Body of pancreas (tissue), 4 donors: ENCODE data around the gene LEF1.

Experiments used
- POLR2A ChIP-seq, 3 donors: fragments of 450-650 bp; IDR thresholded peaks; one replicate each; pipeline ENCODE4 v1.6.1; 2016; ENCODE audit warnings: antibody characterized with exemption in 3 of 3, mild to moderate bottlenecking in 2 of 3
- TF ChIP-seq, protein P1 (sequence below), 7 experiments: fragments of 450-650 bp in 4 of 7; fragments of 200-600 bp in 3 of 7; sonication (generic) in 3 of 7; IDR thresholded peaks; one replicate each; pipeline ENCODE4 v1.5.1; 2016 to 2019; ENCODE audit warnings: antibody characterized with exemption in 7 of 7

DNA sequence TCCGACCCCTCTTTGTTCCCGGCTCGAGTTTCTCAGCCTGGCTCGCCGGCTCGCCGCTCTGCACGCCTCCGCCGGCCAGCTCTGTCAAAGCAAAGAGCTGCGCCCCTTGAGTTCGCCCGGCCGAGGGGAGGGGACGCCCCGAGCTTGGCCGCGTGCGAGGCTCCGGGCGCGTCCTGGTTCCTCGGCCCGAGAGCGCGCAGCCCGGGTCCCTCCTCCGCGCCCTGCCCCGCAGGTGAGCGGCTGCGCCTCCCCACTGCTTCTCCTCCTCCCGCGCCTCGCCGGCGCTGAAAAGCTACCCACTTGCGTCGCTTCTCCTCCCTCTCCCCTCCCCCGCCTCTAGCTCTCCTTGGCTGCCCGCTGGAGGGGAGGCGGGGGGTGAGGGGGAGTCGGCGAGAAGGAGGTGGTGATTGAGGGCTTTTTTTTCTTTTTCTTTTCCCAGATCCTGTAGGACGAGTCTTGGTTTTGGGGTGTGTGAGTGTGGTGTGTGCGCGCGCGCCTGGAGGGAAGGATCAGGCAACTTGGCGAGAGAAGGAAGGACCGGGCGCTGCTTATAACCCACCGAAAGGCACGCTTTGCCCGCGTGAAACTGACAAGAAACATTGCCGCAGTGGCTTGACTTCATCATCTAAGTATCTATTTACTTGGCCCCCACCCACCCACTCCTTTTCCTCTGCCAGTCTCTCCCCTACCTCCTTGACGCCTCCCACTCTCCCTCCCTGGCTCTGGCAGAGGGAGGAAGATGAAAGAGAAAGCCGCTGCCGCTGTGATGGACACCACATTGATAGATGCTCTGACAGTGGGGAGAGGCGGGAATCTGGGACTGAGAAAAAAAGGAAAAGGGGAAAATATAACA, at the start of gene LEF1:
- TF ChIP-seq, protein P1, sequence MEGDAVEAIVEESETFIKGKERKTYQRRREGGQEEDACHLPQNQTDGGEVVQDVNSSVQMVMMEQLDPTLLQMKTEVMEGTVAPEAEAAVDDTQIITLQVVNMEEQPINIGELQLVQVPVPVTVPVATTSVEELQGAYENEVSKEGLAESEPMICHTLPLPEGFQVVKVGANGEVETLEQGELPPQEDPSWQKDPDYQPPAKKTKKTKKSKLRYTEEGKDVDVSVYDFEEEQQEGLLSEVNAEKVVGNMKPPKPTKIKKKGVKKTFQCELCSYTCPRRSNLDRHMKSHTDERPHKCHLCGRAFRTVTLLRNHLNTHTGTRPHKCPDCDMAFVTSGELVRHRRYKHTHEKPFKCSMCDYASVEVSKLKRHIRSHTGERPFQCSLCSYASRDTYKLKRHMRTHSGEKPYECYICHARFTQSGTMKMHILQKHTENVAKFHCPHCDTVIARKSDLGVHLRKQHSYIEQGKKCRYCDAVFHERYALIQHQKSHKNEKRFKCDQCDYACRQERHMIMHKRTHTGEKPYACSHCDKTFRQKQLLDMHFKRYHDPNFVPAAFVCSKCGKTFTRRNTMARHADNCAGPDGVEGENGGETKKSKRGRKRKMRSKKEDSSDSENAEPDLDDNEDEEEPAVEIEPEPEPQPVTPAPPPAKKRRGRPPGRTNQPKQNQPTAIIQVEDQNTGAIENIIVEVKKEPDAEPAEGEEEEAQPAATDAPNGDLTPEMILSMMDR (IDR thresholded peaks at IDR 0.05), result no peak
- TF ChIP-seq POLR2A (IDR thresholded peaks at IDR 0.05), result no peak
